SK-N-SH (cell line): ENCODE results near the gene PPP1R12A. TPM values are rescaled to one million over a fixed set of nuclear protein-coding genes. Genes with fewer than 3 reads are reported as not detected.

Source experiments
- CTCF ChIA-PET: fragments of 300-600, 350-600 bp; formaldehyde crosslinking; extraction: SDS; loops from one replicate; lab custom pipeline; 2021; lab: Yijun Ruan, JAX
- POLR2A ChIA-PET: fragments of 350-600 bp; sonication (Branson Sonifier 250); formaldehyde crosslinking; extraction: SDS; loops from one replicate; lab custom pipeline; 2020; ENCODE audit warnings: antibody characterized with exemption, inconsistent platforms; lab: Yijun Ruan, JAX
- DNase-seq: peaks from one replicate; pipeline ENCODE4 v3.0.0; 2012
- H2AFZ ChIP-seq: fragments of 200-600 bp; sonication (generic); 2 replicates; pipeline ENCODE4 v1.8.1; 2016; ENCODE audit warnings: antibody characterized with exemption, mild to moderate bottlenecking, low read depth
- H3F3A ChIP-seq: fragments of 200-600 bp; sonication (generic); replicated peaks from 2 replicates; pipeline ENCODE3; 2016; ENCODE audit warnings: antibody characterized with exemption, mild to moderate bottlenecking; ENCODE audit not compliant: insufficient read depth
- H3K27ac ChIP-seq, 2 experiments: fragments of 200-500 bp in 1 of 2; fragments of 200-600 bp in 1 of 2; sonication (Bioruptor generic) in 1 of 2; sonication (generic), shearing (Covaris generic) in 1 of 2; 2 replicates each; pipeline versions ENCODE4 v1.5.1 to v1.6.1; 2014 to 2016; ENCODE audit warnings: low read depth in 2 of 2, inconsistent platforms in 1 of 2, low read length in 1 of 2, mild to moderate bottlenecking in 1 of 2, mixed read lengths in 1 of 2
- H3K27me3 ChIP-seq: fragments of 200-600 bp; sonication (generic), shearing (Covaris generic); 2 replicates; pipeline ENCODE4 v1.6.1; 2016; ENCODE audit warnings: mixed run types; ENCODE audit not compliant: insufficient read depth
- H3K36me3 ChIP-seq, 2 experiments: fragments of 200-500 bp in 1 of 2; fragments of 200-600 bp in 1 of 2; sonication (Bioruptor generic) in 1 of 2; sonication (generic) in 1 of 2; replicated peaks in 1 of 2; 2 replicates each; pipeline versions ENCODE3 to v1.5.1; 2014 to 2016; ENCODE audit warnings: low read length in 1 of 2, mild to moderate bottlenecking in 1 of 2; ENCODE audit not compliant: insufficient read depth in 2 of 2, control insufficient read depth in 1 of 2
- H3K4me1 ChIP-seq, 2 experiments: fragments of 200-500 bp in 1 of 2; fragments of 200-600 bp in 1 of 2; sonication (Bioruptor generic) in 1 of 2; sonication (generic), shearing (Covaris generic) in 1 of 2; 2 replicates each; pipeline versions ENCODE4 v1.5.1 to v1.6.1; 2014 to 2016; ENCODE audit warnings: low read depth in 1 of 2, low read length in 1 of 2, mixed run types in 1 of 2; ENCODE audit not compliant: insufficient read depth in 2 of 2, control insufficient read depth in 1 of 2
- H3K4me2 ChIP-seq: fragments of 200-600 bp; sonication (generic), shearing (Covaris generic); 2 replicates; pipeline ENCODE4 v1.6.1; 2017; ENCODE audit warnings: mixed run types
- H3K4me3 ChIP-seq, 2 experiments: fragments of 200-500 bp in 1 of 2; fragments of 200-600 bp in 1 of 2; sonication (Bioruptor generic) in 1 of 2; sonication (generic), shearing (Covaris generic) in 1 of 2; 2 replicates each; pipeline versions ENCODE4 v1.5.1 to v1.8.1; 2014 to 2016; ENCODE audit warnings: low read depth in 2 of 2, inconsistent platforms in 1 of 2, low read length in 1 of 2, mild to moderate bottlenecking in 1 of 2, mixed read lengths in 1 of 2, moderate library complexity in 1 of 2
- H3K79me2 ChIP-seq: fragments of 200-600 bp; sonication (generic); 2 replicates; pipeline ENCODE4 v1.8.1; 2017; ENCODE audit warnings: mild to moderate bottlenecking; ENCODE audit not compliant: insufficient read depth
- H3K9ac ChIP-seq: fragments of 200-600 bp; sonication (generic); 2 replicates; pipeline ENCODE4 v1.6.1; 2017; ENCODE audit warnings: mixed run types
- H3K9me2 ChIP-seq: fragments of 200-600 bp; sonication (generic); 2 replicates; pipeline ENCODE4 v1.6.1; 2017; ENCODE audit warnings: mixed run types
- H3K9me3 ChIP-seq: fragments of 200-600 bp; sonication (generic); 2 replicates; pipeline ENCODE4 v1.6.1; 2017; ENCODE audit warnings: mixed run types, mild to moderate bottlenecking, moderate library complexity
- H4K20me1 ChIP-seq: fragments of 200-600 bp; sonication (generic); 2 replicates; pipeline ENCODE4 v1.6.1; 2017; ENCODE audit warnings: mild to moderate bottlenecking, mixed run types; ENCODE audit not compliant: insufficient read depth
- CHD2 ChIP-seq: fragments of 150-350 bp; IDR thresholded peaks from 2 replicates; pipeline ENCODE4 v1.6.1; 2018; ENCODE audit warnings: low read length; ENCODE audit not compliant: partially characterized antibody
- ELF1 ChIP-seq: IDR thresholded peaks from 2 replicates; pipeline ENCODE4 v1.4.0; 2012
- EP300 ChIP-seq, 2 experiments: IDR thresholded peaks; 2 replicates each; pipeline versions ENCODE4 v1.4.0 to v1.6.1; 2012; ENCODE audit warnings: borderline replicate concordance in 1 of 2, low read depth in 1 of 2, low read length in 1 of 2
- EZH2phosphoT487 ChIP-seq: fragments of 200-600 bp; sonication (generic); IDR thresholded peaks from 2 replicates; pipeline ENCODE4 v1.6.1; 2017; ENCODE audit warnings: low read depth, mixed run types, mild to moderate bottlenecking, antibody characterized with exemption, moderate library complexity, borderline replicate concordance
- FOSL2 ChIP-seq: IDR thresholded peaks from 2 replicates; pipeline ENCODE4 v1.4.0; 2012; ENCODE audit warnings: low read depth, mild to moderate bottlenecking, moderate library complexity, borderline replicate concordance
- FOXJ3 ChIP-seq: sonication (generic); formaldehyde crosslinking; IDR thresholded peaks from 2 replicates; pipeline ENCODE4 v1.5.1; 2020; ENCODE audit warnings: mild to moderate bottlenecking, missing genetic modification reagents
- FOXM1 ChIP-seq: IDR thresholded peaks from 2 replicates; pipeline ENCODE4 v1.4.0; 2012; ENCODE audit warnings: low read depth, mild to moderate bottlenecking
- GABPA ChIP-seq: IDR thresholded peaks from 2 replicates; pipeline ENCODE4 v1.4.0; 2012; ENCODE audit warnings: low read depth, mild to moderate bottlenecking
- MAX ChIP-seq: IDR thresholded peaks from 2 replicates; pipeline ENCODE4 v1.4.0; 2012; ENCODE audit warnings: low read depth
- NFIC ChIP-seq: IDR thresholded peaks from 2 replicates; pipeline ENCODE4 v1.4.0; 2012; ENCODE audit warnings: borderline replicate concordance
- NRF1 ChIP-seq: IDR thresholded peaks from 2 replicates; pipeline ENCODE4 v1.6.1; 2012; ENCODE audit warnings: low read depth, mild to moderate bottlenecking, low read length
- PBX3 ChIP-seq: IDR thresholded peaks from 2 replicates; pipeline ENCODE4; 2012
- RAD21 ChIP-seq: IDR thresholded peaks from 2 replicates; pipeline ENCODE4 v1.6.1; 2012; ENCODE audit warnings: mild to moderate bottlenecking, low read length
- RCOR1 ChIP-seq: fragments of 150-350 bp; IDR thresholded peaks from 2 replicates; pipeline ENCODE4 v1.6.1; 2017; ENCODE audit warnings: antibody characterized with exemption, low read length
- RXRA ChIP-seq: IDR thresholded peaks from 2 replicates; pipeline ENCODE4 v1.4.0; 2012; ENCODE audit warnings: low read depth, mild to moderate bottlenecking, borderline replicate concordance
- SIN3A ChIP-seq: IDR thresholded peaks from 2 replicates; pipeline ENCODE4 v1.6.1; 2012; ENCODE audit warnings: low read depth, mild to moderate bottlenecking, low read length, moderate library complexity, borderline replicate concordance
- TAF1 ChIP-seq: IDR thresholded peaks from 2 replicates; pipeline ENCODE4 v1.6.1; 2012; ENCODE audit warnings: low read depth, mild to moderate bottlenecking, low read length, moderate library complexity, borderline replicate concordance
- TCF12 ChIP-seq: IDR thresholded peaks from 2 replicates; pipeline ENCODE4 v1.4.0; 2012
- USF1 ChIP-seq: IDR thresholded peaks from 2 replicates; pipeline ENCODE4 v1.4.0; 2012; ENCODE audit warnings: low read depth, borderline replicate concordance
- YY1 ChIP-seq: IDR thresholded peaks from 2 replicates; pipeline ENCODE4 v1.4.0; 2012; ENCODE audit warnings: low read depth, mild to moderate bottlenecking
- ZBTB33 ChIP-seq: IDR thresholded peaks from 2 replicates; pipeline ENCODE4 v1.4.0; 2012; ENCODE audit warnings: low read depth, borderline replicate concordance
- WGBS: methylation state at CpG from one replicate; pipeline ENCODE4 v1.1.6; 2017; ENCODE audit warnings: low lambda C conversion rate; 5-methylcytosine and 5-hydroxymethylcytosine counted together
- polyA plus RNA-seq, 3 experiments: library from polyadenylated mRNA; depleted of rRNA; stranded (reverse); fragments of >200 nt; gene quantifications; 2 replicates each; pipeline ENCODE4 v1.2.3, GENCODE V29; 2012

The PPP1R12A gene
- polyA plus RNA-seq, 1 of the 3 experiments (the other 2 are of a cell fraction), result 26.0 TPM

- peaks cover 11% of the 10 kb centered on the region for H3F3A ChIP-seq
- no peaks in the 10 kb centered on the region for H3K27me3 ChIP-seq
- H3K79me2 ChIP-seq, result peaks cover 100% of the 10 kb centered on the region
- H3K4me3 ChIP-seq, result no peak overlapping the region
- DNase-seq, result no peak
- ChIA-PET POLR2A (no interaction called here), CTCF (no interaction called here)
- H3K9me2 ChIP-seq, result no peaks in the 10 kb centered on the region
- H3K4me1 ChIP-seq, result no peaks in the 10 kb centered on the region; a peak in 2 of 4 replicates
- H3K9me3 ChIP-seq, result no peaks in the 10 kb centered on the region
- H2AFZ ChIP-seq, result no peak overlapping the region
- H3K9ac ChIP-seq, result no peak overlapping the region
- WGBS, result 86% methylated on average over 1 of the region's 1 CpG
- no peak overlapping the region for H3K27ac ChIP-seq
- TF ChIP-seq ELF1 (no peak), GABPA (no peak), TAF1 (no peak), TCF12 (no peak), RCOR1 (no peak), RXRA (no peak), PBX3 (no peak), EP300 (IDR thresholded peaks at IDR 0.05; ENCODE audit: borderline replicate concordance in 1 of 2, low read depth in 1 of 2, low read length in 1 of 2) (no peak), CHD2 (no peak), FOXJ3 (CRISPR knock-in tag) (no peak), NRF1 (no peak), USF1 (no peak), FOXM1 (no peak)
- peaks cover 97% of the 10 kb centered on the region for H4K20me1 ChIP-seq
- H3K4me2 ChIP-seq, result no peak overlapping the region
- H3K36me3 ChIP-seq, result peaks cover 0 to 9% of the 10 kb centered on the region in 2 experiments
Measured at GRCh38 chr12:79921786-79922185, 13.1 kb downstream of the PPP1R12A start.

- Histone ChIP-seq H3K9me2 (no peaks in the 10 kb centered on the region), H3K79me2 (peaks cover 100% of the 10 kb centered on the region), H4K20me1 (peaks cover 97% of the 10 kb centered on the region), H3K36me3 (peaks cover 0 to 13% of the 10 kb centered on the region in 2 experiments), H3K9ac (no peak overlapping the region), H3K27ac (no peak overlapping the region), H3K4me1 (no peaks in the 10 kb centered on the region; a peak in 2 of 4 replicates), H3K4me2 (no peak overlapping the region), H2AFZ (no peak overlapping the region), H3K9me3 (no peaks in the 10 kb centered on the region), H3K27me3 (no peaks in the 10 kb centered on the region), H3K4me3 (no peak overlapping the region), H3F3A (peaks cover 5% of the 10 kb centered on the region)
- WGBS, result 98% methylated on average over 5 of the region's 5 CpGs
- POLR2A ChIA-PET, result no interaction called here
- no peak for DNase-seq
- CTCF ChIA-PET, result no interaction called here
- TF ChIP-seq EZH2phosphoT487 (no peak), MAX (no peak), RCOR1 (no peak), FOSL2 (no peak), SIN3A (no peak), RAD21 (no peak), ELF1 (no peak), YY1 (no peak), GABPA (no peak), NFIC (no peak), ZBTB33 (no peak)
Measured at GRCh38 chr12:79920421-79921238, 14.3 kb downstream of the PPP1R12A start.
